IMR-90 (cell line): ENCODE results near the gene MOB1A. TPM values are rescaled to one million over a fixed set of nuclear protein-coding genes. Genes with fewer than 3 reads are reported as not detected.

Experiments used
- ATAC-seq: fragments of 200-7000 bp; cut with Tn5 transposase; 2 replicates; pipeline ENCODE4 v1.9.1; 2020; ENCODE audit warnings: low read depth, mild to moderate bottlenecking, moderate library complexity
- BruUV-seq: library from RNA; stranded (reverse); fragments of 400-500 nt; replicated peaks from 2 replicates; lab custom pipeline; 2021; lab: Mats Ljungman, UMichigan
- CTCF ChIA-PET: fragments of 300-600 bp; formaldehyde crosslinking; extraction: SDS; loops from one replicate; lab custom pipeline; 2021; ENCODE audit warnings: antibody characterized with exemption; lab: Yijun Ruan, JAX
- POLR2A ChIA-PET: fragments of 300-600 bp; sonication (Branson Sonifier 250); formaldehyde crosslinking; loops from one replicate; lab custom pipeline; 2022; ENCODE audit warnings: antibody characterized with exemption; ENCODE audit not compliant: unreplicated experiment; lab: Charles Lee
- DNase-seq: peaks from one replicate; pipeline ENCODE4 v3.0.0; 2013
- H2AFZ ChIP-seq: replicated peaks from 2 replicates; pipeline ENCODE3; 2013; ENCODE audit warnings: low read length, mild to moderate bottlenecking; ENCODE audit not compliant: poor library complexity
- H2AK5ac ChIP-seq: 2 replicates; pipeline ENCODE4 v1.6.1; 2013; ENCODE audit warnings: low read depth, low read length, inconsistent platforms
- H2AK9ac ChIP-seq: replicated peaks from 2 replicates; pipeline ENCODE3; 2013; ENCODE audit warnings: mild to moderate bottlenecking, low read depth, low read length, moderate library complexity; ENCODE audit not compliant: poor library complexity
- H2BK120ac ChIP-seq: 2 replicates; pipeline ENCODE4 v1.6.1; 2013; ENCODE audit warnings: low read depth, low read length, inconsistent platforms
- H2BK15ac ChIP-seq: 3 replicates; pipeline ENCODE4 v1.6.1; 2013; ENCODE audit warnings: low read depth, low read length, inconsistent platforms
- H2BK20ac ChIP-seq: 2 replicates; pipeline ENCODE4 v1.6.1; 2013; ENCODE audit warnings: low read depth, mild to moderate bottlenecking, inconsistent platforms, low read length, moderate library complexity
- H2BK5ac ChIP-seq: 2 replicates; pipeline ENCODE4 v1.6.1; 2013; ENCODE audit warnings: mild to moderate bottlenecking, low read depth, low read length, inconsistent platforms; ENCODE audit not compliant: poor library complexity, severe bottlenecking
- H3K14ac ChIP-seq: replicated peaks from 2 replicates; pipeline ENCODE4 v1.6.1; 2013; ENCODE audit warnings: low read depth, low read length, inconsistent platforms
- H3K18ac ChIP-seq: 2 replicates; pipeline ENCODE4 v1.6.1; 2013; ENCODE audit warnings: low read depth, low read length, control low read depth
- H3K23ac ChIP-seq: 2 replicates; pipeline ENCODE4 v1.6.1; 2013; ENCODE audit warnings: low read depth, low read length, inconsistent platforms
- H3K27ac ChIP-seq: 2 replicates; pipeline ENCODE4 v1.5.1; 2013; ENCODE audit warnings: mild to moderate bottlenecking, control low read depth, low read length; ENCODE audit not compliant: insufficient read depth
- H3K27me3 ChIP-seq: 2 replicates; pipeline ENCODE4 v1.6.1; 2013; ENCODE audit warnings: low read length; ENCODE audit not compliant: control insufficient read depth, insufficient read depth
- H3K36me3 ChIP-seq: 2 replicates; pipeline ENCODE4 v1.6.1; 2013; ENCODE audit warnings: low read length, mixed read lengths; ENCODE audit not compliant: control insufficient read depth, insufficient read depth
- H3K4ac ChIP-seq: 2 replicates; pipeline ENCODE4 v1.6.1; 2013; ENCODE audit warnings: low read depth, low read length, inconsistent platforms
- H3K4me1 ChIP-seq: 2 replicates; pipeline ENCODE4 v1.6.1; 2013; ENCODE audit warnings: low read length, mixed read lengths; ENCODE audit not compliant: control insufficient read depth, insufficient read depth
- H3K4me2 ChIP-seq: 2 replicates; pipeline ENCODE4 v1.6.1; 2013; ENCODE audit warnings: low read depth, mild to moderate bottlenecking, control low read depth, low read length, moderate library complexity
- H3K4me3 ChIP-seq: 2 replicates; pipeline ENCODE4 v1.5.1; 2013; ENCODE audit warnings: low read depth, mild to moderate bottlenecking, control low read depth, low read length, moderate library complexity; ENCODE audit not compliant: insufficient read depth
- H3K56ac ChIP-seq: 2 replicates; pipeline ENCODE4 v1.6.1; 2013; ENCODE audit warnings: low read length, inconsistent platforms; ENCODE audit not compliant: insufficient read depth; ENCODE audit errors: extremely low read depth
- H3K79me1 ChIP-seq, 2 experiments: 2 replicates each; pipeline ENCODE4 v1.6.1; 2013; ENCODE audit warnings: low read length in 2 of 2, inconsistent platforms in 1 of 2, low read depth in 1 of 2
- H3K9ac ChIP-seq: 2 replicates; pipeline ENCODE4 v1.6.1; 2013; ENCODE audit warnings: low read depth, low read length, control low read depth
- H3K9me1 ChIP-seq: 2 replicates; pipeline ENCODE4 v1.6.1; 2013; ENCODE audit warnings: low read length, inconsistent platforms; ENCODE audit not compliant: insufficient read depth
- H3K9me3 ChIP-seq: 2 replicates; pipeline ENCODE4 v1.6.1; 2013; ENCODE audit warnings: low read length; ENCODE audit not compliant: control insufficient read depth, insufficient read depth
- H4K20me1 ChIP-seq: 2 replicates; pipeline ENCODE4 v1.6.1; 2013; ENCODE audit warnings: low read length, inconsistent platforms; ENCODE audit not compliant: insufficient read depth
- H4K5ac ChIP-seq: 2 replicates; pipeline ENCODE4 v1.6.1; 2013; ENCODE audit warnings: mild to moderate bottlenecking, low read depth, low read length, control low read depth
- H4K8ac ChIP-seq, 2 experiments: 2 replicates each; pipeline ENCODE4 v1.6.1; 2013; ENCODE audit warnings: low read depth in 2 of 2, low read length in 2 of 2, control low read depth in 1 of 2, inconsistent platforms in 1 of 2
- H4K91ac ChIP-seq: 2 replicates; pipeline ENCODE4 v1.6.1; 2013; ENCODE audit warnings: low read depth, low read length, inconsistent platforms; ENCODE audit not compliant: insufficient read depth
- BHLHE40 ChIP-seq: fragments of 150-350 bp; IDR thresholded peaks from 2 replicates; pipeline ENCODE4 v1.6.1; 2016; ENCODE audit warnings: mild to moderate bottlenecking, low read depth, low read length
- CEBPB ChIP-seq: IDR thresholded peaks from 2 replicates; pipeline ENCODE4 v1.6.1; 2012; ENCODE audit warnings: low read depth, low read length, improper control_type of control experiment
- CHD1 ChIP-seq: IDR thresholded peaks from 2 replicates; pipeline ENCODE4 v1.6.1; 2012; ENCODE audit warnings: low read depth, low read length, improper control_type of control experiment
- FOS ChIP-seq: fragments of 150-350 bp; IDR thresholded peaks from 2 replicates; pipeline ENCODE4 v1.6.1; 2016; ENCODE audit warnings: low read depth, low read length
- MAFK ChIP-seq: IDR thresholded peaks from 2 replicates; pipeline ENCODE4 v1.6.1; 2012; ENCODE audit warnings: low read depth, low read length, improper control_type of control experiment
- MAZ ChIP-seq: IDR thresholded peaks from 2 replicates; pipeline ENCODE4 v1.6.1; 2012; ENCODE audit warnings: low read depth, mild to moderate bottlenecking, low read length, improper control_type of control experiment, moderate library complexity, borderline replicate concordance
- MXI1 ChIP-seq: IDR thresholded peaks from 2 replicates; pipeline ENCODE4 v1.6.1; 2012; ENCODE audit warnings: low read depth, mild to moderate bottlenecking, low read length, moderate library complexity, borderline replicate concordance
- NFE2L2 ChIP-seq: fragments of 150-350 bp; IDR thresholded peaks from 2 replicates; pipeline ENCODE4 v1.6.1; 2016; ENCODE audit warnings: low read depth, mild to moderate bottlenecking, low read length
- POLR2A ChIP-seq: IDR thresholded peaks from 2 replicates; pipeline ENCODE4 v1.6.1; 2012; ENCODE audit warnings: mild to moderate bottlenecking, low read depth, low read length
- RAD21 ChIP-seq: IDR thresholded peaks from 2 replicates; pipeline ENCODE4 v1.6.1; 2012; ENCODE audit warnings: low read length, improper control_type of control experiment
- RCOR1 ChIP-seq: IDR thresholded peaks from 2 replicates; pipeline ENCODE4 v1.6.1; 2012; ENCODE audit warnings: mild to moderate bottlenecking, low read length, improper control_type of control experiment; ENCODE audit not compliant: insufficient replicate concordance
- RFX5 ChIP-seq: IDR thresholded peaks from 2 replicates; pipeline ENCODE4 v1.8.0; 2012; ENCODE audit warnings: low read depth, mild to moderate bottlenecking, low read length, moderate library complexity
- SMC3 ChIP-seq: fragments of 150-350 bp; IDR thresholded peaks from 2 replicates; pipeline ENCODE4 v1.6.1; 2016; ENCODE audit warnings: low read depth, mild to moderate bottlenecking, antibody characterized with exemption, low read length, moderate library complexity
- WGBS, 2 experiments: methylation state at CpG; one replicate each; pipeline versions ENCODE4 v1.1.5 to v1.1.7; 2013; ENCODE audit warnings: missing lambda C conversion rate in 2 of 2; ENCODE audit not compliant: insufficient read length in 1 of 2; ENCODE audit errors: extremely low coverage in 2 of 2; 5-methylcytosine and 5-hydroxymethylcytosine counted together
- dilution Hi-C: fragments of 300-500 bp; cut with HindIII; formaldehyde crosslinking; loops from one replicate; pipeline ENCODE4 v1.14.3; 2018; ENCODE audit warnings: low sequenced_read_pairs; ENCODE audit not compliant: unreplicated experiment
- in situ Hi-C: fragments of 300-500 bp; cut with MboI; formaldehyde crosslinking; loops from 3 replicates; pipeline ENCODE4 v1.14.3; 2019; ENCODE audit warnings: low sequenced_read_pairs, inconsistent platforms, mixed read lengths
- intact Hi-C: fragments of 100-400 bp; cut with micrococcal nuclease; formaldehyde crosslinking; loops from 2 replicates; pipeline ENCODE4 v1.10.0; 2022
- polyA plus RNA-seq, 3 experiments: library from polyadenylated mRNA; depleted of rRNA; stranded (reverse); fragments of >200 nt; gene quantifications; 2 replicates each; pipeline ENCODE4 v1.2.3, GENCODE V29; 2012; ENCODE audit warnings: low replicate concordance in 1 of 3
- total RNA-seq: library from RNA; depleted of rRNA; stranded (reverse); fragments of >200 nt; gene quantifications from 2 replicates; pipeline ENCODE4 v1.2.3, GENCODE V29; 2012
- TF ChIP-seq, protein P1 (sequence below): fragments of 150-350 bp; IDR thresholded peaks from 2 replicates; pipeline ENCODE4 v1.6.1; 2016; ENCODE audit warnings: low read depth, mild to moderate bottlenecking, low read length, moderate library complexity, borderline replicate concordance
- TF ChIP-seq, protein P2 (sequence below): fragments of 150-350 bp; IDR thresholded peaks from 2 replicates; pipeline ENCODE4 v1.6.1; 2017; ENCODE audit warnings: mild to moderate bottlenecking, antibody characterized with exemption, low read length, low read depth

The MOB1A gene
- total and polyA plus RNA-seq, 2 of the 4 experiments (the other 2 are of a cell fraction) = 21.0 to 60.8 TPM

DNA sequence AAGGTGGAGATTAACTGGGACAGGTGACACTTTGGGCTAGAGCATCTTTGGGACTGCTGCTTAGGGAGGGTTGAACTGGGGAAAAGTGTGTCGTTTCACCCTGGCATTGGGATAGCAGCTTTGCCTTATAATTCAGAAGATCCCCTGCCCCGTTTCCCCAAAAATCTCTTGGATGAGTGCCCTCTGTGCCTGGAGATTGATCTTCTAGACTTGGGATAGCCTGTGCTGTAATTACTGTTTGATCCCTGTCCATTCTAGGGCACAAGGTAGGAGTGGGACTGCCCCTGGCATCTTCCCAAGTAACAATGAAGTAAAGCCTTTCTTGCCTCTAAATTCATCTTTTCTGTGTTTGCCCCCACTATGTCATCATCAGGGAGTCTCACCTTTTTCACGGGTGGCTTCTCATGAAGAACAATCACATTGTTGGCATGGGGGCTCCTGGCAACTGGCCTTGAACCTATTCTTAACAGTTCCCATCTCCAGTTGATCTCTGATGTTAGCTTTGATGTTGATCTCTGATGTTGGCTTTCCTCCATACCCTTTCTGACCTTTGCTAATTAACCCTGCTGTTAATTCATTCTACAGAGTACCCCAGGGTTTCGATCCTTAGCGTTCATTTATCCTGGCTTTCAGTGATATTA lies 41.3 kb upstream of the MOB1A start:
- no peak overlapping the region for H3K14ac ChIP-seq
- H3K9ac ChIP-seq = no peak overlapping the region
- TF ChIP-seq RAD21 (no peak), RCOR1 (no peak), POLR2A (no peak), MAFK (no peak), SMC3 (no peak), NFE2L2 (no peak), RFX5 (no peak), BHLHE40 (no peak), CEBPB (no peak), MAZ (no peak), CHD1 (no peak), FOS (no peak), MXI1 (no peak)
- TF ChIP-seq, protein P1, sequence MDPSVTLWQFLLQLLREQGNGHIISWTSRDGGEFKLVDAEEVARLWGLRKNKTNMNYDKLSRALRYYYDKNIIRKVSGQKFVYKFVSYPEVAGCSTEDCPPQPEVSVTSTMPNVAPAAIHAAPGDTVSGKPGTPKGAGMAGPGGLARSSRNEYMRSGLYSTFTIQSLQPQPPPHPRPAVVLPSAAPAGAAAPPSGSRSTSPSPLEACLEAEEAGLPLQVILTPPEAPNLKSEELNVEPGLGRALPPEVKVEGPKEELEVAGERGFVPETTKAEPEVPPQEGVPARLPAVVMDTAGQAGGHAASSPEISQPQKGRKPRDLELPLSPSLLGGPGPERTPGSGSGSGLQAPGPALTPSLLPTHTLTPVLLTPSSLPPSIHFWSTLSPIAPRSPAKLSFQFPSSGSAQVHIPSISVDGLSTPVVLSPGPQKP = no peak
- TF ChIP-seq, protein P2, sequence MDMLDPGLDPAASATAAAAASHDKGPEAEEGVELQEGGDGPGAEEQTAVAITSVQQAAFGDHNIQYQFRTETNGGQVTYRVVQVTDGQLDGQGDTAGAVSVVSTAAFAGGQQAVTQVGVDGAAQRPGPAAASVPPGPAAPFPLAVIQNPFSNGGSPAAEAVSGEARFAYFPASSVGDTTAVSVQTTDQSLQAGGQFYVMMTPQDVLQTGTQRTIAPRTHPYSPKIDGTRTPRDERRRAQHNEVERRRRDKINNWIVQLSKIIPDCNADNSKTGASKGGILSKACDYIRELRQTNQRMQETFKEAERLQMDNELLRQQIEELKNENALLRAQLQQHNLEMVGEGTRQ = no peak
- H3K23ac ChIP-seq = no peak overlapping the region
- H3K4me3 ChIP-seq = no peak overlapping the region
- no peak overlapping the region for H3K18ac ChIP-seq
- H2BK120ac ChIP-seq = no peak overlapping the region
- no peaks in the 10 kb centered on the region for H3K27me3 ChIP-seq
- no CpG with 5 or more reads among the region's 5 CpGs for WGBS, 2 experiments
- ATAC-seq (no peak), DNase-seq (no peak)
- peaks cover 2% of the 10 kb centered on the region; the same call in 1 of the 2 replicates for H3K4me1 ChIP-seq
- peaks cover 7% of the 10 kb centered on the region; the same call in 1 of the 2 replicates for H3K9me1 ChIP-seq
- H2AK9ac ChIP-seq = no peak overlapping the region
- H2BK5ac ChIP-seq = no peak overlapping the region
- H2BK20ac ChIP-seq = no peak overlapping the region
- in situ Hi-C loops = no loop called here
- dilution Hi-C loops = no loop called here
- no peak overlapping the region for H2AK5ac ChIP-seq
- peaks cover 20% of the 10 kb centered on the region for H3K36me3 ChIP-seq
- BruUV-seq = no TSS peak
- ChIA-PET POLR2A (no interaction called here), CTCF (no interaction called here)
- H3K9me3 ChIP-seq = no peaks in the 10 kb centered on the region
- peaks cover 0 to 16% of the 10 kb centered on the region in 2 experiments; a peak in 3 of 4 replicates for H3K79me1 ChIP-seq
- no peak overlapping the region for H3K4ac ChIP-seq
- H3K56ac ChIP-seq = no peak overlapping the region
- intact Hi-C loops = no loop called here
- H4K8ac ChIP-seq = no peak overlapping the region
- H4K20me1 ChIP-seq = peaks cover 17% of the 10 kb centered on the region
- H3K4me2 ChIP-seq = no peak overlapping the region
- no peak overlapping the region for H3K27ac ChIP-seq
- H4K91ac ChIP-seq = no peak overlapping the region
- H4K5ac ChIP-seq = no peak overlapping the region
- no peak overlapping the region for H2BK15ac ChIP-seq
- H2AFZ ChIP-seq = no peak overlapping the region
